Loucy (cell line): ENCODE measurements around the gene DAB1.
"Not testable (repeated sequence)": the region's sequence is repeated elsewhere in the genome, so short reads cannot be mapped to it uniquely, and the experiment has no call there.

Experiments used
- H2AFZ ChIP-seq: fragments of 200-600 bp; sonication (generic); 2 replicates; pipeline ENCODE4 v1.6.0; 2016; ENCODE audit warnings: antibody characterized with exemption, mild to moderate bottlenecking, low read length, moderate library complexity
- H3F3A ChIP-seq: fragments of 200-600 bp; 2 replicates; pipeline ENCODE4 v1.6.0; 2016; ENCODE audit warnings: antibody characterized with exemption, low read depth, mild to moderate bottlenecking
- H3K27me3 ChIP-seq: fragments of 200-600 bp; sonication (generic); 2 replicates; pipeline ENCODE4 v1.6.1; 2014; ENCODE audit warnings: low read length, mild to moderate bottlenecking; ENCODE audit not compliant: insufficient read depth, poor library complexity, severe bottlenecking
- H3K36me3 ChIP-seq: fragments of 200-600 bp; sonication (generic); 2 replicates; pipeline ENCODE4 v1.6.1; 2016; ENCODE audit warnings: low read length; ENCODE audit not compliant: insufficient read depth
- H3K4me1 ChIP-seq: fragments of 200-600 bp; sonication (generic); 2 replicates; pipeline ENCODE4 v1.5.1; 2014; ENCODE audit warnings: low read length, mild to moderate bottlenecking; ENCODE audit not compliant: insufficient read depth, poor library complexity, severe bottlenecking
- H3K4me2 ChIP-seq: fragments of 200-600 bp; sonication (generic); 2 replicates; pipeline ENCODE4 v1.6.0; 2014; ENCODE audit warnings: antibody characterized with exemption, low read length, low read depth, mild to moderate bottlenecking; ENCODE audit not compliant: poor library complexity, severe bottlenecking
- H3K4me3 ChIP-seq: fragments of 200-600 bp; sonication (generic); 2 replicates; pipeline ENCODE4 v1.5.1; 2014; ENCODE audit warnings: low read length, mild to moderate bottlenecking, mixed read lengths; ENCODE audit not compliant: poor library complexity, severe bottlenecking
- H3K79me2 ChIP-seq: fragments of 200-600 bp; sonication (generic); 2 replicates; pipeline ENCODE4 v1.6.1; 2014; ENCODE audit warnings: low read length; ENCODE audit not compliant: insufficient read depth
- H3K9ac ChIP-seq: fragments of 200-600 bp; sonication (generic); 2 replicates; pipeline ENCODE4 v1.6.0; 2014; ENCODE audit warnings: mild to moderate bottlenecking, low read depth, low read length, moderate library complexity; ENCODE audit not compliant: poor library complexity, severe bottlenecking
- H3K9me2 ChIP-seq: fragments of 200-600 bp; sonication (generic); replicated peaks from 2 replicates; pipeline ENCODE4 v1.6.1; 2016; ENCODE audit warnings: low read depth, low read length, mixed read lengths
- H3K9me3 ChIP-seq: fragments of 200-600 bp; sonication (generic); 2 replicates; pipeline ENCODE4 v1.6.1; 2014; ENCODE audit warnings: mild to moderate bottlenecking, antibody characterized with exemption, low read length, low read depth; ENCODE audit not compliant: insufficient read depth
- H4K20me1 ChIP-seq: fragments of 200-600 bp; sonication (generic); 2 replicates; pipeline ENCODE4 v1.6.0; 2014; ENCODE audit warnings: antibody characterized with exemption, low read length, mild to moderate bottlenecking; ENCODE audit not compliant: insufficient read depth, poor library complexity, severe bottlenecking
- EZH2phosphoT487 ChIP-seq: fragments of 200-600 bp; IDR thresholded peaks from 2 replicates; pipeline ENCODE4 v1.6.1; 2018; ENCODE audit warnings: antibody characterized with exemption, mild to moderate bottlenecking, moderate library complexity, borderline replicate concordance
- TF ChIP-seq, protein P1 (sequence below): fragments of 200-600 bp; sonication (generic); conservative IDR thresholded peaks from 2 replicates; pipeline ENCODE4 v1.5.1; 2014; ENCODE audit warnings: mild to moderate bottlenecking, antibody characterized with exemption, low read length

Gene DAB1

GRCh38 chr1:57222801-57223200 lies 201.1 kb downstream of the DAB1 start:
- Histone ChIP-seq H3K4me1 (no peaks in the 10 kb centered on the region), H2AFZ (no peak overlapping the region), H3K9ac (no peak overlapping the region), H3K27me3 (no peaks in the 10 kb centered on the region), H4K20me1 (no peaks in the 10 kb centered on the region), H3K9me2 (no peaks in the 10 kb centered on the region), H3K36me3 (no peaks in the 10 kb centered on the region), H3K4me3 (no peak overlapping the region), H3F3A (no peaks in the 10 kb centered on the region), H3K9me3 (no peaks in the 10 kb centered on the region), H3K79me2 (no peaks in the 10 kb centered on the region), H3K4me2 (no peak overlapping the region)
- TF ChIP-seq EZH2phosphoT487, result no peak
- TF ChIP-seq, protein P1, sequence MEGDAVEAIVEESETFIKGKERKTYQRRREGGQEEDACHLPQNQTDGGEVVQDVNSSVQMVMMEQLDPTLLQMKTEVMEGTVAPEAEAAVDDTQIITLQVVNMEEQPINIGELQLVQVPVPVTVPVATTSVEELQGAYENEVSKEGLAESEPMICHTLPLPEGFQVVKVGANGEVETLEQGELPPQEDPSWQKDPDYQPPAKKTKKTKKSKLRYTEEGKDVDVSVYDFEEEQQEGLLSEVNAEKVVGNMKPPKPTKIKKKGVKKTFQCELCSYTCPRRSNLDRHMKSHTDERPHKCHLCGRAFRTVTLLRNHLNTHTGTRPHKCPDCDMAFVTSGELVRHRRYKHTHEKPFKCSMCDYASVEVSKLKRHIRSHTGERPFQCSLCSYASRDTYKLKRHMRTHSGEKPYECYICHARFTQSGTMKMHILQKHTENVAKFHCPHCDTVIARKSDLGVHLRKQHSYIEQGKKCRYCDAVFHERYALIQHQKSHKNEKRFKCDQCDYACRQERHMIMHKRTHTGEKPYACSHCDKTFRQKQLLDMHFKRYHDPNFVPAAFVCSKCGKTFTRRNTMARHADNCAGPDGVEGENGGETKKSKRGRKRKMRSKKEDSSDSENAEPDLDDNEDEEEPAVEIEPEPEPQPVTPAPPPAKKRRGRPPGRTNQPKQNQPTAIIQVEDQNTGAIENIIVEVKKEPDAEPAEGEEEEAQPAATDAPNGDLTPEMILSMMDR, result no peak

DNA sequence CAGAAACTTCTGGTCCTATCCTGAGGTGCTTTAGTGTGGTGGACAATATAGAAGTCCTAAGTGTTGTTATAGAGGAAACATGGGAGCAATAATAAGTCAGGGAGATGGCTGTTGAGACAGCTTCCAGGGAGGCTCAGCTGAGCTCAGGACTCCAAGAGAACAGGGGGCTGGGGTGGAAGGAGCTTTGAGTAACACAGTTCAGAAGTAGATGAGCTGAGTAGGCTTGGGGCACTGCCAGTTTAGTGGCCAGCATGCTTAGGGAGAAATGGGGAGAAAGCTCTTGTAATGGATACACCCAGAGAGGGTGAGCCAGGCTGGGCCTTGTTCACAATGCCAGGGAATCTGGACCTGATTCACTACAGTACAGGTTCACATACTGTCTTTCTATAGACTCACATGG lies 201.6 kb downstream of the DAB1 start:
- no peaks in the 10 kb centered on the region for H3K9me2 ChIP-seq
- H3K27me3 ChIP-seq, result no peaks in the 10 kb centered on the region
- no peaks in the 10 kb centered on the region for H3K36me3 ChIP-seq

GRCh38 chr1:57220905-57221304 lies 203.0 kb downstream of the DAB1 start:
- not testable (repeated sequence) for H3K79me2 ChIP-seq, H4K20me1 ChIP-seq, H3K4me3 ChIP-seq, H3K4me2 ChIP-seq, H3K4me1 ChIP-seq, H3K36me3 ChIP-seq, H2AFZ ChIP-seq, H3F3A ChIP-seq, H3K9ac ChIP-seq, H3K9me3 ChIP-seq, H3K9me2 ChIP-seq, H3K27me3 ChIP-seq

More for the DNA sequence above, 201.6 kb downstream of the DAB1 start:
- H4K20me1 ChIP-seq, result no peaks in the 10 kb centered on the region
- no peaks in the 10 kb centered on the region for H3K9me3 ChIP-seq
- no peak overlapping the region for H3K9ac ChIP-seq
- no peak overlapping the region for H3K4me2 ChIP-seq
- no peaks in the 10 kb centered on the region for H3K4me1 ChIP-seq
- no peaks in the 10 kb centered on the region for H3F3A ChIP-seq
- H3K79me2 ChIP-seq, result no peaks in the 10 kb centered on the region
- TF ChIP-seq, protein P1, result no peak
- no peak for TF ChIP-seq EZH2phosphoT487
- H2AFZ ChIP-seq, result no peak overlapping the region
- no peak overlapping the region for H3K4me3 ChIP-seq

DNA sequence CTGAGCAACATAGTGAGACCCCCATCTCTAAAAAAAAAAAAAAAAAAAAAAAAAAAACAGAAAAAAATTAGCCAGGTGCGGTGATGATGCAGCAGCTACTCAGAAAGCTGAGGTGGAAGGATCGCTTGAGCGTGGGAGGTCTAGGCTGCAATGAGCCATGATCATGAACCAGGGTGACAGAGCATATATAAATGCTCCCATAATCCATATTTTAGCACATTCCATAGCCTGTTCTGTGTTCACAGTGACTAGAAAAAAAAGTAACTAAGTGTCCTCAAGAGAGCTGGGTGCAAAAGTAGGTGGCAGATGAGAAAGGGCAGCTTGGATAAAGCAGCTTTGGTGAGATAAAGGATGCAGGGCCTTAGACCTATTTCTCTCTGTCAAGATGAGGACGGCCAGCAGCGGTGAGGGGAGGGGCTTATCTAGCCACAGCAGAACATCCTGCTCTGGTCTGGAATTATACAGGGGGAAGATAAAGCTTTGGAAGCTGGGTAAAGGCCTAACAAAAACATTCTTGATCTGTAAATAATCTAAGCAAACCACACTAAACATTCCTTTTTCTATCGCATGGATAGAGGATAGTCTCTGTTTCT lies 205.3 kb downstream of the DAB1 start:
- TF ChIP-seq, protein P1, result no peak
- no peak for TF ChIP-seq EZH2phosphoT487
- Histone ChIP-seq H3K9me3 (no peaks in the 10 kb centered on the region), H3K4me2 (no peak overlapping the region), H3K27me3 (no peaks in the 10 kb centered on the region), H3K36me3 (no peaks in the 10 kb centered on the region), H4K20me1 (no peaks in the 10 kb centered on the region), H3F3A (no peaks in the 10 kb centered on the region), H2AFZ (no peak overlapping the region), H3K9me2 (no peaks in the 10 kb centered on the region), H3K79me2 (no peaks in the 10 kb centered on the region), H3K4me3 (no peak overlapping the region), H3K9ac (no peak overlapping the region), H3K4me1 (no peaks in the 10 kb centered on the region)
